HCT116 (cell line): ENCODE measurements around the gene PIGO. TPM values are rescaled to one million over a fixed set of nuclear protein-coding genes. Genes with fewer than 3 reads are reported as not detected.

Source experiments
- ATAC-seq: fragments of 200-7000 bp; cut with Tn5 transposase; 2 replicates; pipeline ENCODE4 v1.9.1; 2020; ENCODE audit warnings: mild to moderate bottlenecking, moderate library complexity
- BruUV-seq: library from RNA; stranded (reverse); fragments of 400-500 nt; replicated peaks from 2 replicates; lab custom pipeline; 2021; lab: Mats Ljungman, UMichigan
- CTCF ChIA-PET: fragments of 300-600 bp; sonication (Branson Sonifier 250); formaldehyde crosslinking; loops from one replicate; lab custom pipeline; 2021; ENCODE audit warnings: antibody characterized with exemption; lab: Charles Lee
- POLR2A ChIA-PET: fragments of 300-600, 350-600 bp; sonication (Branson Sonifier 250); formaldehyde crosslinking; loops from one replicate; lab custom pipeline; 2021; ENCODE audit warnings: antibody characterized with exemption; lab: Charles Lee
- RAD21 ChIA-PET, 2 experiments: fragments of 300-600 bp; sonication (Branson Sonifier 250); formaldehyde crosslinking; loops; one replicate each; lab custom pipeline; 2023; ENCODE audit warnings: low total read pairs in 2 of 2; ENCODE audit not compliant: uncharacterized antibody in 2 of 2, unreplicated experiment in 2 of 2, low non-redundant PET in 1 of 2; lab: Charles Lee
- DNase-seq: peaks from one replicate; pipeline ENCODE4 v3.0.0-alpha.2; 2010; ENCODE audit warnings: low read depth, low spot score
- H2AFZ ChIP-seq: fragments of 200-600 bp; shearing (Covaris generic), sonication (generic); 2 replicates; pipeline ENCODE4 v1.6.1; 2017; ENCODE audit warnings: low read depth, mixed run types, mixed read lengths, antibody characterized with exemption, low read length; ENCODE audit not compliant: poor library complexity, severe bottlenecking
- H3K27ac ChIP-seq: 2 replicates; pipeline ENCODE4 v1.5.1; 2012; ENCODE audit warnings: low read depth, low read length
- H3K27me3 ChIP-seq: fragments of 200-600 bp; sonication (generic); 2 replicates; pipeline ENCODE4 v1.6.1; 2016; ENCODE audit warnings: mixed run types, low read length, mixed read lengths; ENCODE audit not compliant: insufficient read depth
- H3K36me3 ChIP-seq, 2 experiments: fragments of 200-500 bp in 1 of 2; fragments of 200-600 bp in 1 of 2; sonication (Bioruptor generic) in 1 of 2; sonication (generic) in 1 of 2; 2 replicates each; pipeline versions ENCODE4 v1.5.1 to v1.6.1; 2014 to 2016; ENCODE audit warnings: low read length in 2 of 2, inconsistent platforms in 1 of 2, mixed read lengths in 1 of 2, mixed run types in 1 of 2; ENCODE audit not compliant: insufficient read depth in 2 of 2, control insufficient read depth in 1 of 2
- H3K4me1 ChIP-seq, 2 experiments: fragments of 200-600 bp in 1 of 2; sonication (generic) in 1 of 2; 2 replicates each; pipeline versions ENCODE4 v1.5.1 to v1.6.1; 2012 to 2017; ENCODE audit warnings: low read length in 2 of 2, inconsistent platforms in 1 of 2, mild to moderate bottlenecking in 1 of 2, mixed read lengths in 1 of 2, mixed run types in 1 of 2, moderate library complexity in 1 of 2; ENCODE audit not compliant: insufficient read depth in 2 of 2, control insufficient read depth in 1 of 2
- H3K4me2 ChIP-seq: fragments of 200-600 bp; sonication (generic); 2 replicates; pipeline ENCODE4 v1.6.1; 2017; ENCODE audit warnings: mixed run types, low read length, mixed read lengths
- H3K4me3 ChIP-seq, 2 experiments: fragments of 200-600 bp in 1 of 2; sonication (generic) in 1 of 2; replicated peaks in 1 of 2; 2 replicates each; pipeline ENCODE4 v1.5.1; 2011 to 2016; ENCODE audit warnings: low read length in 2 of 2, control low read depth in 1 of 2, low read depth in 1 of 2, mild to moderate bottlenecking in 1 of 2, mixed read lengths in 1 of 2, mixed run types in 1 of 2
- H3K79me2 ChIP-seq: fragments of 200-600 bp; sonication (generic); 2 replicates; pipeline ENCODE4 v1.6.1; 2017; ENCODE audit warnings: mild to moderate bottlenecking, mixed run types, low read length, moderate library complexity, mixed read lengths; ENCODE audit not compliant: insufficient read depth
- H3K9ac ChIP-seq: fragments of 200-600 bp; sonication (generic); 2 replicates; pipeline ENCODE4 v1.6.1; 2016; ENCODE audit warnings: low read length, mixed read lengths
- H3K9me2 ChIP-seq: fragments of 200-600 bp; sonication (generic), shearing (Covaris generic); 2 replicates; pipeline ENCODE4 v1.6.1; 2017; ENCODE audit warnings: mixed run types, mild to moderate bottlenecking, moderate library complexity; ENCODE audit not compliant: insufficient read depth
- H3K9me3 ChIP-seq, 2 experiments: fragments of 200-500 bp in 1 of 2; fragments of 200-600 bp in 1 of 2; sonication (Bioruptor generic) in 1 of 2; sonication (generic) in 1 of 2; 2 replicates each; pipeline ENCODE4 v1.6.1; 2014 to 2017; ENCODE audit warnings: low read length in 2 of 2, mixed read lengths in 2 of 2, inconsistent platforms in 1 of 2, low read depth in 1 of 2, mild to moderate bottlenecking in 1 of 2, mixed run types in 1 of 2, moderate library complexity in 1 of 2; ENCODE audit not compliant: control insufficient read depth in 1 of 2, insufficient read depth in 1 of 2
- H4K20me1 ChIP-seq: fragments of 200-600 bp; sonication (generic), shearing (Covaris generic); 2 replicates; pipeline ENCODE4 v1.6.1; 2017; ENCODE audit warnings: mixed run types, mild to moderate bottlenecking, moderate library complexity; ENCODE audit not compliant: insufficient read depth
- ATF3 ChIP-seq: IDR thresholded peaks from 2 replicates; pipeline ENCODE4 v1.6.1; 2012
- ELF1 ChIP-seq: IDR thresholded peaks from 2 replicates; pipeline ENCODE4 v1.6.1; 2012; ENCODE audit warnings: low read depth, borderline replicate concordance
- FOSL1 ChIP-seq: IDR thresholded peaks from 2 replicates; pipeline ENCODE4 v1.6.1; 2012; ENCODE audit warnings: low read depth
- JUND ChIP-seq: IDR thresholded peaks from 2 replicates; pipeline ENCODE4 v1.6.1; 2012
- MAX ChIP-seq: IDR thresholded peaks from 2 replicates; pipeline ENCODE4 v1.6.1; 2012
- REST ChIP-seq: IDR thresholded peaks from 2 replicates; pipeline ENCODE4 v1.6.1; 2012; ENCODE audit warnings: low read depth
- SIN3A ChIP-seq: IDR thresholded peaks from 2 replicates; pipeline ENCODE4 v1.6.1; 2012; ENCODE audit warnings: low read depth
- YY1 ChIP-seq: IDR thresholded peaks from 2 replicates; pipeline ENCODE4 v1.6.1; 2011; ENCODE audit warnings: low read length, low read depth, moderate library complexity, mild to moderate bottlenecking; ENCODE audit not compliant: insufficient replicate concordance; ENCODE audit errors: extremely low read depth
- ZBTB33 ChIP-seq: IDR thresholded peaks from 2 replicates; pipeline ENCODE4 v1.6.1; 2011; ENCODE audit warnings: mild to moderate bottlenecking, low read length, moderate library complexity; ENCODE audit not compliant: insufficient replicate concordance; ENCODE audit errors: extremely low read depth
- ZFX ChIP-seq: fragments of 450-650 bp; IDR thresholded peaks from 2 replicates; pipeline ENCODE4 v1.6.1; 2017
- intact Hi-C: fragments of 100-400 bp; cut with micrococcal nuclease; formaldehyde crosslinking; loops from 2 replicates; pipeline ENCODE4 v1.10.0; 2022
- total RNA-seq: library from RNA; stranded (reverse); gene quantifications from one replicate; pipeline ENCODE4 v1.2.1, GENCODE V29; 2021; ENCODE audit not compliant: unreplicated experiment

Gene PIGO
- total RNA-seq, 1 experiment from 2014 or later: 24.0 TPM

GRCh38 chr9:35054185-35054835, 42.1 kb downstream of the PIGO start:
- Histone ChIP-seq H3K4me3 (no peak overlapping the region), H3K9ac (no peak overlapping the region), H3K9me3 (no peaks in the 10 kb centered on the region), H3K27me3 (no peaks in the 10 kb centered on the region), H2AFZ (no peak overlapping the region), H3K36me3 (peaks cover 33 to 38% of the 10 kb centered on the region in 2 experiments), H3K4me2 (no peak overlapping the region), H4K20me1 (no peaks in the 10 kb centered on the region; the same call in 1 of the 2 replicates), H3K79me2 (peaks cover 5% of the 10 kb centered on the region; the same call in 1 of the 2 replicates), H3K27ac (no peak overlapping the region), H3K9me2 (no peaks in the 10 kb centered on the region), H3K4me1 (no peaks in the 10 kb centered on the region)
- ATAC-seq (no peak), DNase-seq (no peak)
- ChIA-PET RAD21 (interaction anchor here in 1 of 2 experiments (0.6 kb wide), 1 partner anchor 23 kb away, joined by 3 read pairs; no protein-coding TSS in a partner anchor), POLR2A (no interaction called here), CTCF (no interaction called here)
- BruUV-seq: no TSS peak
- intact Hi-C loops: loop anchor here (5.0 kb wide), 1 partner anchor 292 kb away; no protein-coding TSS in a partner anchor
- no peak for TF ChIP-seq SIN3A
- no peak for TF ChIP-seq MAX
- TF ChIP-seq ZFX: no peak
- no peak for TF ChIP-seq FOSL1
- no peak for TF ChIP-seq JUND
- TF ChIP-seq ELF1: no peak
- no peak for TF ChIP-seq YY1
- no peak for TF ChIP-seq REST
- TF ChIP-seq ZBTB33: no peak
- TF ChIP-seq ATF3: no peak
